ENCODE results near the gene SUPT4H1. TPM values are rescaled to one million over a fixed set of nuclear protein-coding genes. Genes with fewer than 3 reads are reported as not detected.

The SUPT4H1 gene
- polyA plus RNA-seq, 1 donor: 94.6 TPM

DNA sequence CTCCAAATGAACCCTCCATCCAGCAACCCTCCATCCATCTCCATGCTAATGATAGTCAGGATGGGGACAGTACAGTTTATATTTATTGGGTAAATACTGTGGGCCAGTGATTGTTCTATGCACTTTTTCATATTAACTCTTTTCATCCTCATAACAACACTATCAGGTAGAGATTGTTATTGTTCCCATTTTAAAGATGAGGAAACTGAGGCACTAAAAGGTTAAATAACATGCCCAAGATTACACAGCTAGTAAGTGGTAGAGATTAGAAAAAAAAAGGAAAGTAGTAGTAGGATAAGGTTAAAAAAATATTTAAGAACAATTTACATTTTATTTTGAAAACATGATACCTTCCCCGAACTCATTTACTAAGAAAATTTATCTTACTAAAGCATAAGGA is 21.9 kb upstream of the SUPT4H1 start:
- H3K4me3 ChIP-seq (ENCODE audit: low read length): no peak overlapping the region
- H3K27ac ChIP-seq (ENCODE audit: low read length): no peak overlapping the region
- peaks cover 69% of the 10 kb centered on the region for H3K4me1 ChIP-seq (ENCODE audit: control insufficient read depth, insufficient read depth, low read length)
- no peaks in the 10 kb centered on the region for H3K27me3 ChIP-seq (ENCODE audit: control insufficient read depth, insufficient read depth, low read length)
- peaks cover 18% of the 10 kb centered on the region for H3K36me3 ChIP-seq (ENCODE audit: control insufficient read depth, insufficient read depth, low read length)
- no peak for DNase-seq
- H3K9me3 ChIP-seq (ENCODE audit: control insufficient read depth, low read depth, low read length): no peaks in the 10 kb centered on the region
- 100% methylated on average over 1 of the region's 1 CpG for WGBS (ENCODE audit: insufficient coverage, low lambda C conversion rate)

DNA sequence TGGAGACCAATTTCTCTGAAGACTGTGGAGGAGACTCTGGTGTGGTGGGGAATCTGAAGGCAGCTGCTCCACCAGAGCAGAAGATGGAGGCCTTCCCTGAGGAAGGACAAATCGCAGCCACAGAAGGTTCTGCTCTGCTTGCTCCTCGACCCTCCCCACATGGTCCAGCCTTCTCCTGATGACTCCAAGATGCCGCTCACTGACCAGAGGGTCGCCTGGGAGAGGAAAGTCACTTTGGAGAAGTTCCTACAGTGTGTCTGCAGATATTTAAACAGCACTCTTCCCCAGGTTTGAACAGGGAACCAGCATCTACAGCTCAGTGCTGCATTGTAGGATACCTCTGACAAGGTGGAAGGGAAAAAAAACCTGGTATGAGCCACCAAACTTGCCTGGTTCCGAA is 21.0 kb upstream of the SUPT4H1 start:
- H3K9me3 ChIP-seq (ENCODE audit: control insufficient read depth, low read depth, low read length): no peaks in the 10 kb centered on the region
- peaks cover 64% of the 10 kb centered on the region for H3K4me1 ChIP-seq (ENCODE audit: control insufficient read depth, insufficient read depth, low read length)
- no peak overlapping the region for H3K4me3 ChIP-seq (ENCODE audit: low read length)
- peaks cover 18% of the 10 kb centered on the region for H3K36me3 ChIP-seq (ENCODE audit: control insufficient read depth, insufficient read depth, low read length)
- no peaks in the 10 kb centered on the region for H3K27me3 ChIP-seq (ENCODE audit: control insufficient read depth, insufficient read depth, low read length)
- no peak for DNase-seq
- H3K27ac ChIP-seq (ENCODE audit: low read length): no peak overlapping the region
- no CpG with 5 or more reads among the region's 5 CpGs for WGBS (ENCODE audit: insufficient coverage, low lambda C conversion rate)

DNA sequence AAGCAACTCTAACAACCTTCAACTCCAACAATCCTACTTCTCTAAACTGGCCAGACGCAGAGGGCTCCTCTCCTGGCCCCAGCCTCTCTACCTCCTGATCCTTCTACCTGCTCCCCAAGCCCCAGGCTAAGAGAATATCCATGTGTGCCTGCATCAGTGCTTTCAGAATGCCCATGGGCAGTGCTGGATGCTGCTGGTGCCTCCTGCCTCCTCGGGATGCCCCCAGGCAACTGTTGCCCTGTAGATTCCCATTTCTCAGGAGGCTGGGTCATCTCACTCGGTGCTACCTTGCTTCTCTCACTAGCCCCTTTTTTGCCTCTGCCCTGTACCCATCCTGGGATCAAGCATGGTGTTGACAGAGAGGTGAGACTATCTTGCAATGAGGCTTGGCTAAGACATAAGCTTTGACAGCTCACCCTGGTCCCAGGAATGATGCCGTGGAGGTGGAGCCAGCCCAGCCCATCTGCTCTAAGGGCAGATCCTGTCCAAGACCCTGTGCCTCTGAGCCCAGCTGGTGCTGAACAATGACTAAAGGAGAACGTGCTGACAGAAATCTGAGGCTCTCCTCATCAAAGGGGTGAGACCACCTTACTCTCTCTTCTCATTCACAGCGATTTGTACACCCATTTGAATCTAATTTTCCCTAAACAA is 19.4 kb upstream of the SUPT4H1 start:
- no peak overlapping the region for H3K27ac ChIP-seq (ENCODE audit: low read length)
- peaks cover 20% of the 10 kb centered on the region for H3K36me3 ChIP-seq (ENCODE audit: control insufficient read depth, insufficient read depth, low read length)
- WGBS (ENCODE audit: insufficient coverage, low lambda C conversion rate): no CpG with 5 or more reads among the region's 6 CpGs
- DNase-seq: no peak
- H3K27me3 ChIP-seq (ENCODE audit: control insufficient read depth, insufficient read depth, low read length): no peaks in the 10 kb centered on the region
- H3K4me1 ChIP-seq (ENCODE audit: control insufficient read depth, insufficient read depth, low read length): peaks cover 66% of the 10 kb centered on the region
- no peaks in the 10 kb centered on the region for H3K9me3 ChIP-seq (ENCODE audit: control insufficient read depth, low read depth, low read length)
- H3K4me3 ChIP-seq (ENCODE audit: low read length): no peak overlapping the region

DNA sequence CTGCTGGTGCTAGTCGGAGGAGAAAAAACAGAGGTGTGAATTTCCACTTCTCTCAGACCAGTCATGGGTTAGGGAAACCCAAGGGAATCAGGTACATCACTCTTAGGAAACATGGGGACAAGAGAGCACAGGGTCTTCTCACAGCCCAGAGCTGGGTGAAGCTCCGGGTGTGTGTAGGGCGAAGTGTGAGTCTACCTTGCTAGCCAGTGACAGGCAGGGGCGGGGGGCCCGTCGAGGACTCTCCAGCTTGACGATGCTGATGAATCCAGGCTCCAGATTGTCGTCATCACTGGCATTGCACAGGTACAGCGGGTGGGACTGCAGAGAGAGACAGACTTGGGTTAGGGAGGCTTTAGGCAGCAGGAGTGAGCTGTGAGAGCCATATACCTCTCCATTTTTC is 18.7 kb upstream of the SUPT4H1 start:
- H3K4me3 ChIP-seq (ENCODE audit: low read length): no peak overlapping the region
- H3K9me3 ChIP-seq (ENCODE audit: control insufficient read depth, low read depth, low read length): no peaks in the 10 kb centered on the region
- no CpG with 5 or more reads among the region's 9 CpGs for WGBS (ENCODE audit: insufficient coverage, low lambda C conversion rate)
- H3K4me1 ChIP-seq (ENCODE audit: control insufficient read depth, insufficient read depth, low read length): peaks cover 68% of the 10 kb centered on the region
- peak overlapping the region; percentile 95 for H3K27ac ChIP-seq (ENCODE audit: low read length)
- peaks cover 20% of the 10 kb centered on the region for H3K36me3 ChIP-seq (ENCODE audit: control insufficient read depth, insufficient read depth, low read length)
- no peaks in the 10 kb centered on the region for H3K27me3 ChIP-seq (ENCODE audit: control insufficient read depth, insufficient read depth, low read length)
- no peak for DNase-seq

DNA sequence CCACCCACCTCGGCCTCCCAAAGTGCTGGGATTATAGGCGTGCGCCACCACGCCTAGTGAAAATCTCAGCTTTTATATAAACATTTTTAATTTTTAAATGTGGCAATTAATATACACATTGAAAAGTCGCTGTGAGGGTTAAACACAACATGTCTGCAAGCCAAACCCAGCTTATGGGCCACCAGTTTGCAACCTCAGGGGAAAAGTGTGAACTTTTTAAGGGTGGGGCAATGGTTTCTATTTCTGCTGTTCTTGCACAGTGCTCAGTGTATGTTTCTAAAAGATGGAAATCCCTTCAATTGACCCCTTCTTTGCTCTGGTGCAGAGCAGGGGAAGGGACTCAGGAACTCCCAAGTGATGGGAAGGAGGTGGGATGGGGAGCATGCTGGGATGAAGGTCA is 18.3 kb upstream of the SUPT4H1 start:
- H3K9me3 ChIP-seq (ENCODE audit: control insufficient read depth, low read depth, low read length): no peaks in the 10 kb centered on the region
- no peak for DNase-seq
- peak overlapping the region; percentile 95 for H3K27ac ChIP-seq (ENCODE audit: low read length)
- peaks cover 20% of the 10 kb centered on the region for H3K36me3 ChIP-seq (ENCODE audit: control insufficient read depth, insufficient read depth, low read length)
- peaks cover 68% of the 10 kb centered on the region for H3K4me1 ChIP-seq (ENCODE audit: control insufficient read depth, insufficient read depth, low read length)
- no peak overlapping the region for H3K4me3 ChIP-seq (ENCODE audit: low read length)
- 100% methylated on average over 1 of the region's 5 CpGs for WGBS (ENCODE audit: insufficient coverage, low lambda C conversion rate)
- H3K27me3 ChIP-seq (ENCODE audit: control insufficient read depth, insufficient read depth, low read length): no peaks in the 10 kb centered on the region

DNA sequence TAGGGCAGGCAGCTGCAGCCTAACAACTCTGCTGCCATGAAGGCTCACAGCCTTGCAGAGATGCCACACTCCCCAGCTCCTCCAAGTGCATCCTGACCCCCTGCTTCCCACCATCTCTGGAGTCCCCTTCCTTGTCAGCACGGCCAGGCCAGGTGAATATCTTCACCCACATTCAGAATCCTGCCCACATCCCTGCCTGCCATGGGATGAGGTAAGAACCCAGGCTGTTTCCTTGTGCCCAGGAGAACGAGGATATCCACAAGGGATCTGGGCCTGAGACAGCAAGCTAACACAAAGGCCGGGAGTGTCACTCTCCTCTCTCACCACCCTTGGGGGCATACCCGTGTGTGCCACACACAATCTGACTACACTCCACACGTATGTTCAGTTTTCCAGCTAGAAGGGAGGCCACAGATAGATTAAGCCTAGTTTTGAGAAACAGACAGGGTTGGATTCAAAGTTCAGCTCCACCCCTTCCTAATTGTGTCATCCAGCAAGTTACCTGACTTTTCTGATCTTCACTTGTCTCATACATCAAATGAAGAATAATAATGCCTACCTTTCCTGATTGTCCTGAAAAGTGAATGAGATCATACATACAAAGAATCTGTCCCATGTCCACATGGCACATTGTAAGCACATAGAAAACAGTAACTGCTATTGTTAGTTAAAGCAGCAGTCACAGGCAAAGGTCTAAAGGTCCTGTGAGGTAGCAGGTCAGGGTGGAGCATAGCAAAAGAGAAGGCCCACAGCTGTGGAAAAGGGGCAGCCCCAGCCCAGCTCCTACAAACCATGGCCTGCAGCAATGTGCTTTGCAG is 17.4 kb upstream of the SUPT4H1 start:
- H3K27ac ChIP-seq (ENCODE audit: low read length): peak overlapping the region; percentile 95
- H3K4me3 ChIP-seq (ENCODE audit: low read length): no peak overlapping the region
- peaks cover 20% of the 10 kb centered on the region for H3K36me3 ChIP-seq (ENCODE audit: control insufficient read depth, insufficient read depth, low read length)
- peak; percentile 66 to 90 for DNase-seq
- no CpG with 5 or more reads among the region's 5 CpGs for WGBS (ENCODE audit: insufficient coverage, low lambda C conversion rate)
- peaks cover 68% of the 10 kb centered on the region for H3K4me1 ChIP-seq (ENCODE audit: control insufficient read depth, insufficient read depth, low read length)
- no peaks in the 10 kb centered on the region for H3K9me3 ChIP-seq (ENCODE audit: control insufficient read depth, low read depth, low read length)
- H3K27me3 ChIP-seq (ENCODE audit: control insufficient read depth, insufficient read depth, low read length): no peaks in the 10 kb centered on the region

DNA sequence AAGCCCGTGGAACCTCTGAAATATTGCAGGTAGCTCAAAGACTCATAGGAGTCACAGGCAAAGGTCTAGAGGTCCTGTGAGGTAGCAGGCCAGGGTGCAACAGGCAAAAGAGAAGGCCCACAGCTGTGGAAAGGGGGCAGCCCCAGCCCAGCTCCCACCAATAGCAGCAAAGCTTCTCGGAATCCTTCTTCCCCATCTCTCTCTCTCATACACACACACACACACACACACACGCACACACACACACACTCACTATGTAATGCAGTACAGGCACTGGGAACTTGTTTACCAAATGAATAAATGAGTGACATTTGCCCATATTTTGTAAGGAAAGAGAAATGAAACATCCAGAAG is 16.8 kb upstream of the SUPT4H1 start:
- H3K27ac ChIP-seq (ENCODE audit: low read length): peak overlapping the region; percentile 95
- no peaks in the 10 kb centered on the region for H3K9me3 ChIP-seq (ENCODE audit: control insufficient read depth, low read depth, low read length)
- H3K27me3 ChIP-seq (ENCODE audit: control insufficient read depth, insufficient read depth, low read length): no peaks in the 10 kb centered on the region
- H3K36me3 ChIP-seq (ENCODE audit: control insufficient read depth, insufficient read depth, low read length): peaks cover 20% of the 10 kb centered on the region
- no CpG with 5 or more reads among the region's 3 CpGs for WGBS (ENCODE audit: insufficient coverage, low lambda C conversion rate)
- no peak for DNase-seq
- no peak overlapping the region for H3K4me3 ChIP-seq (ENCODE audit: low read length)
- H3K4me1 ChIP-seq (ENCODE audit: control insufficient read depth, insufficient read depth, low read length): peaks cover 74% of the 10 kb centered on the region

DNA sequence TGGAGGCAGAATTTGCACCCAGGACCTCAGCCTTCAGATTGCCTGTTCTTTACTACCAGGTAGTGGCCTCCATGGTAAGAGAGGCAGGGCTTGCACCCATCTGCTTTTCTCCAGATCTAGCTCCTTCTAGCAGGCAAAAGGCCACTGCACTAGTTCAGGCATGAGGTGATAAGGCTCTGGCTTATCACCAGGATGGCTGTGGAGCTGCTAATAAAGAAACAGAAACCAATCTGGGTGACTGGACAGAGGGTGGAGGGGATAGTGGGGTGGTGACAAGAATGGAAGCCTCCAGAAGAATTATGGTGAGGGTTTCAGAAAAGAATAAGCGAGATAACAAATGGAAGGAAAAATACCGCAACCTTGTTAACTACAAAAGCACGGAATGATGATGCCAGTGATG is 15.5 kb upstream of the SUPT4H1 start:
- no peaks in the 10 kb centered on the region for H3K27me3 ChIP-seq (ENCODE audit: control insufficient read depth, insufficient read depth, low read length)
- H3K4me3 ChIP-seq (ENCODE audit: low read length): no peak overlapping the region
- peak overlapping the region; percentile 69 for H3K27ac ChIP-seq (ENCODE audit: low read length)
- H3K36me3 ChIP-seq (ENCODE audit: control insufficient read depth, insufficient read depth, low read length): peaks cover 28% of the 10 kb centered on the region
- no peaks in the 10 kb centered on the region for H3K9me3 ChIP-seq (ENCODE audit: control insufficient read depth, low read depth, low read length)
- WGBS (ENCODE audit: insufficient coverage, low lambda C conversion rate): 90% methylated on average over 2 of the region's 3 CpGs
- H3K4me1 ChIP-seq (ENCODE audit: control insufficient read depth, insufficient read depth, low read length): peaks cover 88% of the 10 kb centered on the region
- DNase-seq: peak; percentile 60 to 78

DNA sequence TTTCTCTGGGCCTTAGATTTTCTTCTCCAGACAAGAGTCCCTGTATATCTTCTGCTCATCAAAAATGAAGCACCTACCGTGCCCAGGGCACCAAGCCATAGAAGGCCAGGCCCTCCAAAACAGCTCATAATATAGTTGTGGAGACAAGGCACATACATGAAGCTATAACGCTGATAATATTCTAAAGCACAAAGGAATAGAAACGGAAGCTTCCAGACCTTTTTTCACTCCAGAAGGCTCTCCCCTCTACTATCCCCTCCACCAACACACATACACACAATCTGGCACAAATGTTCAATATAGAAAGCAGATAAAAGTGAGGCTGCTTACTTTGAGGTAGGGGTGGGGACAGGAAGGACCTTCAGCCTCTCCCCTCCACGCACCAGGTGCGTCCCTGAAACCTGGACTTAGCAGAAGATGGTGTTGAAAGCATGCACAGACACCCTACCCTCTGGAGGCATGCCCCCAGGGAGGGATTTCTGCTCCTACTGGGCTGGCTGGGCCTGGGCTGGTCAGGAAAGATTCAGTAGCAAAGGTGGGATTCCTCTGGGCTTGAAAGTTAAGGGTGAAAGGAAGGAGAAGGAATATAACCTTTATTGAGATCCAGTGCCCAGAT is 14.1 kb upstream of the SUPT4H1 start:
- no CpG with 5 or more reads among the region's 5 CpGs for WGBS (ENCODE audit: insufficient coverage, low lambda C conversion rate)
- Histone ChIP-seq H3K27me3 (ENCODE audit: control insufficient read depth, insufficient read depth, low read length) (no peaks in the 10 kb centered on the region), H3K4me1 (ENCODE audit: control insufficient read depth, insufficient read depth, low read length) (peaks cover 79% of the 10 kb centered on the region), H3K9me3 (ENCODE audit: control insufficient read depth, low read depth, low read length) (no peaks in the 10 kb centered on the region), H3K4me3 (ENCODE audit: low read length) (no peak overlapping the region), H3K27ac (ENCODE audit: low read length) (peak overlapping the region; percentile 95), H3K36me3 (ENCODE audit: control insufficient read depth, insufficient read depth, low read length) (peaks cover 35% of the 10 kb centered on the region)
- DNase-seq: peak; percentile 61 to 72

DNA sequence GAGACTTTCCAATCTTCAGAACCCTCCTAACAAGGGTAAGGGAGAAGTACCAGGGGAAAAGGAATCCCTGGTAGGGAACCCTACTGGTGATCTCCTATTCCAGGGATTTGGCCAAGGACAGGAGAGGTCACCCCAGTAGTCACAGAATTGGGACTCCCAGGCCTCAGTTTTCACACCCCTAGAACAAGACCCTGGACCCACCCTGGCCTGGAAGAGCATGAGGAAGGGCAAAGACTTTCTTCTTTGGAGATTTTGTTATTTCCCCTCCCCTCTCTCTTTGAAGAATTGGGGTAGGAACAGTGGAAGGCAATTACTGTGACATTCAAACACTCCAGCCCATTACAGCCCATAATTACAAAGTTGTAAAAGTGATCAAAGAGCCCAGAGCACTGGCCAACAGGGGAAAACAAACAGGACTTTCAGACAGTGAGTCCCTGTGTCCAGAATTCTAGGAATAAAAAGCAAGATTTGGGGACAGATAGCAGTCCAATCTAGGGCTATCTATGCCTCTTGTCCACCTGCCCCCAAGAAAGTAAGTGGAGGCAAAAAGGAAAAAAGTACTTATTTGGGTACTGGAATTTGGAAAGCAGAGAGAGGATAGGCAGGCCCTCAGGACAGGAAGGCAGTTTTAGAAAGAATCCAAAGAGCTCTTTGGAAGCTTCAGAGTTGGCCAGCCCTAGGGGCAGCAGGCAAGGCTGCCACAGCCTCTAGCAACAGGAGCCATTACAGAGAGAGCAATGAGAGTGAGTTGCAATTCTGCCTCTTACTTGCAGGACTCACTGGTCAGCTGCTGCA is 13.4 kb upstream of the SUPT4H1 start:
- Histone ChIP-seq H3K27me3 (ENCODE audit: control insufficient read depth, insufficient read depth, low read length) (no peaks in the 10 kb centered on the region), H3K27ac (ENCODE audit: low read length) (peak overlapping the region; percentile 95), H3K36me3 (ENCODE audit: control insufficient read depth, insufficient read depth, low read length) (peaks cover 35% of the 10 kb centered on the region), H3K9me3 (ENCODE audit: control insufficient read depth, low read depth, low read length) (no peaks in the 10 kb centered on the region), H3K4me1 (ENCODE audit: control insufficient read depth, insufficient read depth, low read length) (peaks cover 72% of the 10 kb centered on the region), H3K4me3 (ENCODE audit: low read length) (no peak overlapping the region)
- DNase-seq: no peak

All from large intestine (tissue), 3 donors.